ENCODE results near the gene AP1AR.
"Not testable (repeated sequence)": the region's sequence is repeated elsewhere in the genome, so short reads cannot be mapped to it uniquely, and the experiment has no call there.

The AP1AR gene

GRCh38 chr4:112284662-112285411 is 53.2 kb downstream of the AP1AR start:
- Histone ChIP-seq H3K9me3 (ENCODE audit: control insufficient read depth, low read length) (no peaks in the 10 kb centered on the region), H3K27me3 (ENCODE audit: control insufficient read depth, insufficient read depth, low read length) (no peaks in the 10 kb centered on the region), H3K4me3 (ENCODE audit: low read length) (peak overlapping the region; percentile 94), H3K9ac (ENCODE audit: low read length) (peak overlapping the region; percentile 88), H3K4me1 (ENCODE audit: control insufficient read depth, insufficient read depth, low read length) (peaks cover 8% of the 10 kb centered on the region), H3K36me3 (ENCODE audit: control insufficient read depth, insufficient read depth, low read length) (no peaks in the 10 kb centered on the region)

GRCh38 chr4:112287258-112287989 is 55.8 kb downstream of the AP1AR start:
- Histone ChIP-seq H3K9ac (ENCODE audit: low read length) (no peak overlapping the region), H3K36me3 (ENCODE audit: control insufficient read depth, insufficient read depth, low read length) (no peaks in the 10 kb centered on the region), H3K4me3 (ENCODE audit: low read length) (no peak overlapping the region), H3K4me1 (ENCODE audit: control insufficient read depth, insufficient read depth, low read length) (peaks cover 8% of the 10 kb centered on the region), H3K27me3 (ENCODE audit: control insufficient read depth, insufficient read depth, low read length) (no peaks in the 10 kb centered on the region), H3K9me3 (ENCODE audit: control insufficient read depth, low read length) (no peaks in the 10 kb centered on the region)

- Histone ChIP-seq H3K4me3 (ENCODE audit: low read length) (no peak overlapping the region), H3K4me1 (ENCODE audit: control insufficient read depth, insufficient read depth, low read length) (peaks cover 8% of the 10 kb centered on the region), H3K9me3 (ENCODE audit: control insufficient read depth, low read length) (no peaks in the 10 kb centered on the region), H3K9ac (ENCODE audit: low read length) (no peak overlapping the region), H3K27me3 (ENCODE audit: control insufficient read depth, insufficient read depth, low read length) (no peaks in the 10 kb centered on the region), H3K36me3 (ENCODE audit: control insufficient read depth, insufficient read depth, low read length) (no peaks in the 10 kb centered on the region)
Measured at GRCh38 chr4:112288455-112288854, 56.9 kb downstream of the AP1AR start.

- Histone ChIP-seq H3K9me3 (ENCODE audit: control insufficient read depth, low read length) (no peaks in the 10 kb centered on the region), H3K36me3 (ENCODE audit: control insufficient read depth, insufficient read depth, low read length) (no peaks in the 10 kb centered on the region), H3K9ac (ENCODE audit: low read length) (no peak overlapping the region), H3K27me3 (ENCODE audit: control insufficient read depth, insufficient read depth, low read length) (no peaks in the 10 kb centered on the region), H3K4me3 (ENCODE audit: low read length) (no peak overlapping the region), H3K4me1 (ENCODE audit: control insufficient read depth, insufficient read depth, low read length) (no peaks in the 10 kb centered on the region)
Measured at GRCh38 chr4:112289407-112290253, 58.0 kb downstream of the AP1AR start.

- no peak overlapping the region for H3K4me3 ChIP-seq (ENCODE audit: low read length)
- H3K9ac ChIP-seq (ENCODE audit: low read length): no peak overlapping the region
- no peaks in the 10 kb centered on the region for H3K4me1 ChIP-seq (ENCODE audit: control insufficient read depth, insufficient read depth, low read length)
- H3K36me3 ChIP-seq (ENCODE audit: control insufficient read depth, insufficient read depth, low read length): no peaks in the 10 kb centered on the region
- H3K27me3 ChIP-seq (ENCODE audit: control insufficient read depth, insufficient read depth, low read length): no peaks in the 10 kb centered on the region
- H3K9me3 ChIP-seq (ENCODE audit: control insufficient read depth, low read length): no peaks in the 10 kb centered on the region
Measured at GRCh38 chr4:112290341-112290740, 58.8 kb downstream of the AP1AR start.

- no peaks in the 10 kb centered on the region for H3K9me3 ChIP-seq (ENCODE audit: control insufficient read depth, low read length)
- H3K36me3 ChIP-seq (ENCODE audit: control insufficient read depth, insufficient read depth, low read length): no peaks in the 10 kb centered on the region
- H3K27me3 ChIP-seq (ENCODE audit: control insufficient read depth, insufficient read depth, low read length): no peaks in the 10 kb centered on the region
- peak within 1 kb of the TSS; percentile 42 for H3K4me3 ChIP-seq (ENCODE audit: low read length)
- no peaks in the 10 kb centered on the region for H3K4me1 ChIP-seq (ENCODE audit: control insufficient read depth, insufficient read depth, low read length)
- H3K9ac ChIP-seq (ENCODE audit: low read length): peak within 1 kb of the TSS; percentile 76
Measured at GRCh38 chr4:112296949-112297880, 65.6 kb downstream of the AP1AR start, which contains the start of gene ALPK1. TSS of gene ALPK1 (plus strand) at chr4:112297369.

- Histone ChIP-seq H3K36me3 (ENCODE audit: control insufficient read depth, insufficient read depth, low read length) (no peaks in the 10 kb centered on the region), H3K9ac (ENCODE audit: low read length) (no peak overlapping the region), H3K27me3 (ENCODE audit: control insufficient read depth, insufficient read depth, low read length) (no peaks in the 10 kb centered on the region), H3K4me1 (ENCODE audit: control insufficient read depth, insufficient read depth, low read length) (no peaks in the 10 kb centered on the region), H3K9me3 (ENCODE audit: control insufficient read depth, low read length) (no peaks in the 10 kb centered on the region), H3K4me3 (ENCODE audit: low read length) (no peak overlapping the region)
Measured at GRCh38 chr4:112299721-112300120, 68.1 kb downstream of the AP1AR start.

GRCh38 chr4:112302320-112303274 is 71.0 kb downstream of the AP1AR start:
- Histone ChIP-seq H3K4me1 (ENCODE audit: control insufficient read depth, insufficient read depth, low read length) (no peaks in the 10 kb centered on the region), H3K36me3 (ENCODE audit: control insufficient read depth, insufficient read depth, low read length) (no peaks in the 10 kb centered on the region)

GRCh38 chr4:112305477-112305876 is 73.9 kb downstream of the AP1AR start:
- H3K27me3 ChIP-seq (ENCODE audit: control insufficient read depth, insufficient read depth, low read length): not testable (repeated sequence)

More at GRCh38 chr4:112302320-112303274, 71.0 kb downstream of the AP1AR start:
- Histone ChIP-seq H3K27me3 (ENCODE audit: control insufficient read depth, insufficient read depth, low read length) (no peaks in the 10 kb centered on the region), H3K9ac (ENCODE audit: low read length) (no peak overlapping the region), H3K9me3 (ENCODE audit: control insufficient read depth, low read length) (no peaks in the 10 kb centered on the region), H3K4me3 (ENCODE audit: low read length) (no peak overlapping the region)

GRCh38 chr4:112309263-112309791 is 77.7 kb downstream of the AP1AR start:
- not testable (repeated sequence) for H3K9me3 ChIP-seq (ENCODE audit: control insufficient read depth, low read length); H3K4me1 ChIP-seq (ENCODE audit: control insufficient read depth, insufficient read depth, low read length); H3K27me3 ChIP-seq (ENCODE audit: control insufficient read depth, insufficient read depth, low read length); H3K4me3 ChIP-seq (ENCODE audit: low read length); H3K9ac ChIP-seq (ENCODE audit: low read length); H3K36me3 ChIP-seq (ENCODE audit: control insufficient read depth, insufficient read depth, low read length)

More at GRCh38 chr4:112305477-112305876, 73.9 kb downstream of the AP1AR start:
- H3K9me3 ChIP-seq (ENCODE audit: control insufficient read depth, low read length); H3K9ac ChIP-seq (ENCODE audit: low read length); H3K4me1 ChIP-seq (ENCODE audit: control insufficient read depth, insufficient read depth, low read length); H3K4me3 ChIP-seq (ENCODE audit: low read length); H3K36me3 ChIP-seq (ENCODE audit: control insufficient read depth, insufficient read depth, low read length): not testable (repeated sequence)
